Fibroblast of pulmonary artery (primary cell): ENCODE results near the gene ZNF79.

Experiments used
- DNase-seq: peaks from one replicate; pipeline ENCODE4 v3.0.0-alpha.2; 2010; ENCODE audit warnings: low read depth
- H3K4me3 ChIP-seq: replicated peaks from 2 replicates; pipeline ENCODE4 v1.5.1; 2011; ENCODE audit warnings: low read depth, mild to moderate bottlenecking, control low read depth, low read length, moderate library complexity
- CTCF ChIP-seq: IDR thresholded peaks from 2 replicates; pipeline ENCODE4 v1.5.1; 2011; ENCODE audit warnings: mild to moderate bottlenecking, control low read depth, low read length, inconsistent platforms; ENCODE audit errors: missing control alignments

The ZNF79 gene

DNA sequence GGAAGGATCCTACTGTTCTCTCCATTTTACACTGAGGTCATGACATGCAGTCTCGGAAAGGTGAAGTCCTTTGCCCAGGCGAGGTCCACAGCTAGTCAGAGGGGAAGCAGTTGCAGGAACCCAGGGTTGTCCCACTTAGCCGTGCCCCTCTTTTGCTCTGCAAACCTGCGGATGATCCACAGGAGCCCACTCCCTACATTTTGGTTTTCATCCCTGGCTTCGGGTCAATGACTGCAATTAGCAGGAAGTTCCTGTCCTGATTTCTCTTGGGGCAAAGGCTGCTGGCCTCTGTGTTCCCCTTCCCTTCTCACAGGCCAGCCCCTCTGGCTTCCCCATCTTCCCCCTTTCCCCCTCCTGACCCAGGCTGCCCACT lies 25.9 kb upstream of the ZNF79 start:
- DNase-seq, result no peak
- no peak for TF ChIP-seq CTCF
- peak overlapping the region; percentile 54 for H3K4me3 ChIP-seq

DNA sequence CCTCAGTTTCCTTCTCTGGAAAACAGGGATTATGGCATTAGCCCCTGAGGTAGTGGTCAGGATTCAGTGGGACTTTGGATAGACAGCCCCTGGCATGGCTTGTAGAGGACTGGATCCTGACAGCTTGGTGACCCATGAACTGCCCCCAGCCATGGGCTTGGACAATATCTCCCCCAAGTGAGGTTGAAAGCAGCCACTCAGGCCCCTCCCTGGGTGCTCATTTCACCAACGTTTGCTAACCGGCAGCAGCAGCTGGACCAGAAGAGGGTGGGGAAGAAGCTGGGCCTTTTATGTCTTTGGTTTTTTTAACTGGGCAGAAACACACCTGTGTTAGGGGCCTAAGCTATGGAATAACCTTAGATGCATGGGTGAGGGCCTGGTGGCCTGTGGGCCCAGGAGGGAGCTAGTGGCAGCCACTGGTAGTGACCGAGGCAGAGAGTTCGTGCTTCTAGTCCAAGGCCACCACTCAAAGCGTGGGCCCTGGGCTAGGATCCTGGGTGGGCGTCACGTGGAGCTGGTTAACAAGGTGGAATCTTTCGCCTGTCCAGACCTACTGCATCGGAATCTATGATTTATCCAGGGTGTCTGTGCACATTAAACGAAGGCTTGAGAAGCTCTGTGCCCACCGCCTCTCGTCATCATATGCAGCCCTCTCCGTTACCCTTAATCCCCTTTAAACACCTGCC lies 25.3 kb upstream of the ZNF79 start:
- TF ChIP-seq CTCF, result no peak
- DNase-seq, result no peak

DNA sequence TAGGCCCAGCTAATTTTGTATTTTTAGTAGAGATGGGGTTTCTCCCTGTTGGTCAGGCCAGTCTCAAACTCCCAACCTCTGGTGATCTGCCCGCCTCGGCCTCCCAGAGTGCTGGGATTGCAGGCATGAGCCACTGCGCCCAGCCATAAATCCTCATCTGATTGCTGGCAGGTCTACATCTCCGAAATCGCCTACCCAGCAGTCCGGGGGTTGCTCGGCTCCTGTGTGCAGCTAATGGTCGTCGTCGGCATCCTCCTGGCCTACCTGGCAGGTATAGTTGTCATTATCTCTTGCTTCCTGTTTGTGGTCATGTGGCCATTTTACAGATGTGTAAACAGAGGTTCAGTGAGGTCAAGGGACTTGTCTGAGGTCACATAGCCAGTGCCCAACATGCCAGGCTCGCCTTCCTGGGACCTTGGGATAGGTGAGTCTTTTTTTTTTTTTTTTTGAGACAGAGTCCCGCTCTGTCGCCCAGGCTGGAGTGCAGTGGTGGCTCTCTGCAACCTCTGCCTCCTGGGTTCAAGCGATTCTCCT lies 24.4 kb upstream of the ZNF79 start:
- no peak overlapping the region for H3K4me3 ChIP-seq
- no peak for TF ChIP-seq CTCF
- no peak for DNase-seq

More for the DNA sequence above, 25.3 kb upstream of the ZNF79 start:
- H3K4me3 ChIP-seq, result no peak overlapping the region

- no peak for TF ChIP-seq CTCF
- H3K4me3 ChIP-seq, result no peak overlapping the region
- no peak for DNase-seq
These were observed 21.6 kb upstream of the ZNF79 start for GRCh38 chr9:127402401-127403090.

DNA sequence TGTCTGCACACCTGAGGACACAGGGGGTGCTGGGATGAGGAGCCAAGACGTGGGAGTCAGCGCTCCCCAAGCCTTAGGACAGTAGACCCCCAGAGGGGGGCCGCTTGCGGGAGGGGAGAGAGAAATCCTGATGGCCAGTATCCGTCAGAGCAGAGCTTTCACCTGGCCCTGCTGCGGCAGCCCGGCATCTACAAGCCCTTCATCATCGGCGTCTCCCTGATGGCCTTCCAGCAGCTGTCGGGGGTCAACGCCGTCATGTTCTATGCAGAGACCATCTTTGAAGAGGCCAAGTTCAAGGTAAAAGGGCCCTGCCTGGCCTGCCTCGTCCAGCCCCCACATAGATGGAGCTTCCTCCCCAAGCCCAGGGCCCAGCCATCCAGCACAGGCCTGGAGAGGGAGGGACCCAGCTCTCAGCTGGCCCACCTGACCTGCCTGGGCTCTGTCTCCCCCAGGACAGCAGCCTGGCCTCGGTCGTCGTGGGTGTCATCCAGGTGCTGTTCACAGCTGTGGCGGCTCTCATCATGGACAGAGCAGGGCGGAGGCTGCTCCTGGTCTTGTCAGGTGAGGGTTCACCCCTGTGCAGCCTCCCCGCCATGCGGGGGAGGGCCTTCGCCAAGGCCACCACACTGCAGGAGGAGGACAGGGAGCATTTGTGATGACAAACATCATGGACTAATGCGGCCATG lies 20.5 kb upstream of the ZNF79 start:
- H3K4me3 ChIP-seq, result no peak overlapping the region
- TF ChIP-seq CTCF, result no peak
- DNase-seq, result no peak

- H3K4me3 ChIP-seq, result no peak overlapping the region
- no peak for TF ChIP-seq CTCF
- no peak for DNase-seq
These were observed 19.6 kb upstream of the ZNF79 start for GRCh38 chr9:127404631-127405030.
